ENCODE results near the gene CTU1.

DNA sequence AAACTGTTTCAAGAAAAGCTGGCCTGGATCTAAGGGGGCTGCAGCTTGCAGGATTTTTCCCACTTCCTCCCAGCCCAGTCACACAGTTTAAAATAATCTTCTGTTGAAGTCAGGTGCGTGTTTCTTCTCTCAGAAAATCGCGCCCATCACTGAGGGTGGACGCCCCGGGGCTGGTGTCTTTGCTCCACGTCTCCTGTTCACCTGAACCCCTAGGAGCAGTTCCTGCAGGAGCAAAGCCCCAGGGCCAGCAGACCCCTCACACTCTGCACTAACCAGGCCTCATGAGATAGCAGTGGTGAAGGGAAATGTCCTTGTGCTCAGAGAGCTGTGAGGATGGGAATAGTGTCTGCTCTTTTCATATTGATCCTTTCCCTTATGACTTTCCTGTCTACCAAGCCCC lies 33.0 kb upstream of the CTU1 start:
- TF ChIP-seq POLR2AphosphoS5 (IDR thresholded peaks at IDR 0.05) (no peak), POLR2A (IDR thresholded peaks at IDR 0.05) (no peak)
- TF ChIP-seq, protein P1, sequence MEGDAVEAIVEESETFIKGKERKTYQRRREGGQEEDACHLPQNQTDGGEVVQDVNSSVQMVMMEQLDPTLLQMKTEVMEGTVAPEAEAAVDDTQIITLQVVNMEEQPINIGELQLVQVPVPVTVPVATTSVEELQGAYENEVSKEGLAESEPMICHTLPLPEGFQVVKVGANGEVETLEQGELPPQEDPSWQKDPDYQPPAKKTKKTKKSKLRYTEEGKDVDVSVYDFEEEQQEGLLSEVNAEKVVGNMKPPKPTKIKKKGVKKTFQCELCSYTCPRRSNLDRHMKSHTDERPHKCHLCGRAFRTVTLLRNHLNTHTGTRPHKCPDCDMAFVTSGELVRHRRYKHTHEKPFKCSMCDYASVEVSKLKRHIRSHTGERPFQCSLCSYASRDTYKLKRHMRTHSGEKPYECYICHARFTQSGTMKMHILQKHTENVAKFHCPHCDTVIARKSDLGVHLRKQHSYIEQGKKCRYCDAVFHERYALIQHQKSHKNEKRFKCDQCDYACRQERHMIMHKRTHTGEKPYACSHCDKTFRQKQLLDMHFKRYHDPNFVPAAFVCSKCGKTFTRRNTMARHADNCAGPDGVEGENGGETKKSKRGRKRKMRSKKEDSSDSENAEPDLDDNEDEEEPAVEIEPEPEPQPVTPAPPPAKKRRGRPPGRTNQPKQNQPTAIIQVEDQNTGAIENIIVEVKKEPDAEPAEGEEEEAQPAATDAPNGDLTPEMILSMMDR (IDR thresholded peaks at IDR 0.05) = no peak

Data from prostate gland (tissue), 2 donors.